Activated B cell treated with CpG ODN at 0.5 μM for 24 hours (primary cell): ENCODE data around the gene ADD2. TPM values are rescaled to one million over a fixed set of nuclear protein-coding genes. Genes with fewer than 3 reads are reported as not detected.
"Not testable (repeated sequence)": the region's sequence is repeated elsewhere in the genome, so short reads cannot be mapped to it uniquely, and the experiment has no call there.

ENCODE experiments used
- ATAC-seq: fragments of 200-7000 bp; cut with Tn5 transposase; one replicate; pipeline ENCODE4 v1.10.0; 2021; ENCODE audit warnings: low read depth, mild to moderate bottlenecking, moderate library complexity
- CTCF ChIA-PET: fragments of 350-600 bp; sonication (Branson Sonifier 250); formaldehyde crosslinking; loops from one replicate; lab custom pipeline; 2021; ENCODE audit warnings: antibody characterized with exemption; lab: Charles Lee
- POLR2A ChIA-PET: fragments of 350-600 bp; sonication (Branson Sonifier 250); formaldehyde crosslinking; loops from one replicate; lab custom pipeline; 2021; ENCODE audit warnings: antibody characterized with exemption; lab: Charles Lee
- DNase-seq: peaks from one replicate; pipeline ENCODE4 v3.0.0; 2022
- H3K27ac Mint-ChIP-seq: one replicate; pipeline ENCODE4 v1.8.0; 2020; ENCODE audit warnings: mixed read lengths
- H3K27me3 Mint-ChIP-seq: one replicate; pipeline ENCODE4 v1.8.0; 2021; ENCODE audit warnings: mixed read lengths
- H3K36me3 Mint-ChIP-seq: one replicate; pipeline ENCODE4 v1.8.0; 2021; ENCODE audit warnings: low read depth, mixed read lengths
- H3K4me1 Mint-ChIP-seq: one replicate; pipeline ENCODE4 v1.8.0; 2021; ENCODE audit warnings: mixed read lengths
- H3K4me3 Mint-ChIP-seq: one replicate; pipeline ENCODE4 v1.8.0; 2020; ENCODE audit warnings: mild to moderate bottlenecking, mixed read lengths
- H3K9me3 Mint-ChIP-seq: one replicate; pipeline ENCODE4 v1.8.0; 2020; ENCODE audit warnings: mixed read lengths
- CTCF ChIP-seq: fragments of 200-600 bp; IDR thresholded peaks from one replicate; pipeline ENCODE4 v1.8.0; 2022; ENCODE audit warnings: antibody characterized with exemption, mild to moderate bottlenecking
- intact Hi-C: fragments of 100-400 bp; cut with micrococcal nuclease; formaldehyde crosslinking; loops from one replicate; pipeline ENCODE4 v1.15.1; 2024
- total RNA-seq: library from RNA; stranded (reverse); gene quantifications from 2 replicates; pipeline ENCODE4 v1.2.3, GENCODE V29; 2022

The ADD2 gene
- total RNA-seq, 1 donor from 2014 or later: 12.5 TPM

- H3K27me3 Mint-ChIP-seq: peaks cover 18% of the 10 kb centered on the region
- ChIA-PET CTCF (no interaction called here), POLR2A (no interaction called here)
- intact Hi-C loops: no loop called here
- no peak overlapping the region for H3K4me3 Mint-ChIP-seq
- no peak for TF ChIP-seq CTCF
- no peak overlapping the region for H3K27ac Mint-ChIP-seq
- H3K4me1 Mint-ChIP-seq: no peaks in the 10 kb centered on the region
- H3K9me3 Mint-ChIP-seq: peaks cover 8% of the 10 kb centered on the region
- no peak for ATAC-seq
- no peak for DNase-seq
- no peaks in the 10 kb centered on the region for H3K36me3 Mint-ChIP-seq
Observed at GRCh38 chr2:70632388-70632787, 135.6 kb downstream of the ADD2 start.

- no peak overlapping the region for H3K27ac Mint-ChIP-seq
- peaks cover 23% of the 10 kb centered on the region for H3K27me3 Mint-ChIP-seq
- DNase-seq (no peak), ATAC-seq (no peak)
- no peaks in the 10 kb centered on the region for H3K4me1 Mint-ChIP-seq
- no peak overlapping the region for H3K4me3 Mint-ChIP-seq
- ChIA-PET CTCF (no interaction called here), POLR2A (no interaction called here)
- TF ChIP-seq CTCF: no peak
- intact Hi-C loops: no loop called here
- no peaks in the 10 kb centered on the region for H3K36me3 Mint-ChIP-seq
- H3K9me3 Mint-ChIP-seq: peaks cover 8% of the 10 kb centered on the region
Observed at GRCh38 chr2:70630761-70631160, 137.2 kb downstream of the ADD2 start.

GRCh38 chr2:70627211-70627898, 140.6 kb downstream of the ADD2 start:
- ChIA-PET CTCF (no interaction called here), POLR2A (no interaction called here)
- H3K27ac Mint-ChIP-seq: no peak overlapping the region
- no peak for TF ChIP-seq CTCF
- H3K9me3 Mint-ChIP-seq: no peaks in the 10 kb centered on the region
- intact Hi-C loops: no loop called here
- peaks cover 17% of the 10 kb centered on the region for H3K27me3 Mint-ChIP-seq
- DNase-seq (no peak), ATAC-seq (no peak)
- no peak overlapping the region for H3K4me3 Mint-ChIP-seq
- no peaks in the 10 kb centered on the region for H3K4me1 Mint-ChIP-seq
- H3K36me3 Mint-ChIP-seq: no peaks in the 10 kb centered on the region

- intact Hi-C loops: no loop called here
- H3K9me3 Mint-ChIP-seq: no peaks in the 10 kb centered on the region
- no peak overlapping the region for H3K4me3 Mint-ChIP-seq
- CTCF ChIA-PET: no interaction called here
- no peak for TF ChIP-seq CTCF
- no peaks in the 10 kb centered on the region for H3K36me3 Mint-ChIP-seq
- H3K4me1 Mint-ChIP-seq: no peaks in the 10 kb centered on the region
- no peak for ATAC-seq
- POLR2A ChIA-PET: no interaction called here
- no peak for DNase-seq
- peaks cover 24% of the 10 kb centered on the region for H3K27me3 Mint-ChIP-seq
- H3K27ac Mint-ChIP-seq: no peak overlapping the region
Observed at GRCh38 chr2:70626254-70626990, 141.6 kb downstream of the ADD2 start.

GRCh38 chr2:70621536-70621935, 146.5 kb downstream of the ADD2 start:
- H3K4me3 Mint-ChIP-seq, intact Hi-C loops, ATAC-seq, CTCF ChIA-PET, H3K4me1 Mint-ChIP-seq, H3K9me3 Mint-ChIP-seq, DNase-seq, POLR2A ChIA-PET, H3K36me3 Mint-ChIP-seq, H3K27ac Mint-ChIP-seq: not testable (repeated sequence)
- H3K27me3 Mint-ChIP-seq: peaks cover 21% of the 10 kb centered on the region
